Uterus (tissue), 4 donors: ENCODE measurements around the gene HOXD4. TPM values are rescaled to one million over a fixed set of nuclear protein-coding genes. Genes with fewer than 3 reads are reported as not detected.

ENCODE experiments used
- DNase-seq, 2 donors: peaks; one replicate each; pipeline ENCODE4 v3.0.0-alpha.2; 2019 to 2020
- H3K27ac ChIP-seq, 2 donors: fragments of 200-600 bp; sonication (generic); 1 replicate in 1 of 2; 2 replicates in 1 of 2; pipeline ENCODE4 v1.5.1; 2016 to 2018
- H3K27me3 ChIP-seq, 2 donors: fragments of 200-600 bp; sonication (generic); one replicate each; pipeline ENCODE4 v1.5.1; 2018 to 2019; ENCODE audit warnings: control low read depth in 1 of 2
- H3K36me3 ChIP-seq, 2 donors: fragments of 200-600 bp; sonication (generic); one replicate each; pipeline ENCODE4 v1.5.1; 2019; ENCODE audit warnings: control low read depth in 1 of 2
- H3K4me1 ChIP-seq, 2 donors: fragments of 200-600 bp; sonication (generic); one replicate each; pipeline ENCODE4 v1.5.1; 2018 to 2019; ENCODE audit warnings: control low read depth in 1 of 2
- H3K4me3 ChIP-seq, 2 donors: fragments of 200-600 bp; sonication (generic); 1 replicate in 1 of 2; 2 replicates in 1 of 2; pipeline ENCODE4 v1.5.1; 2018 to 2019; ENCODE audit warnings: mild to moderate bottlenecking in 1 of 2
- H3K9me3 ChIP-seq, 2 donors: fragments of 200-600 bp; sonication (generic); one replicate each; pipeline ENCODE4 v1.5.1; 2019; ENCODE audit warnings: control low read depth in 1 of 2
- POLR2A ChIP-seq, 2 donors: fragments of 450-650 bp; IDR thresholded peaks; one replicate each; pipeline ENCODE4 v1.6.1; 2016; ENCODE audit warnings: antibody characterized with exemption in 2 of 2, mild to moderate bottlenecking in 1 of 2, moderate library complexity in 1 of 2
- intact Hi-C: fragments of 100-400 bp; cut with DNase I; formaldehyde crosslinking; loops from one replicate; pipeline ENCODE4 v1.15.1; 2023; ENCODE audit warnings: low total_unique reads
- total RNA-seq, 4 donors: library from RNA; depleted of rRNA in 3 of 4; stranded (reverse); fragments of >200 nt in 3 of 4; gene quantifications; one replicate each; pipeline versions ENCODE4 v1.1.0 to v1.2.4, GENCODE V29; 2014 to 2023
- TF ChIP-seq, protein P1 (sequence below), 4 experiments: fragments of 200-600 bp in 2 of 4; fragments of 450-650 bp in 2 of 4; sonication (generic) in 2 of 4; IDR thresholded peaks; one replicate each; pipeline ENCODE4 v1.5.1; 2016 to 2019; ENCODE audit warnings: antibody characterized with exemption in 4 of 4, mild to moderate bottlenecking in 2 of 4, moderate library complexity in 1 of 4
- donor health status: DM: yes; HTN: yes; CAD: no.

HOXD4 gene
- total RNA-seq, 4 donors from 2014 or later = 6.8 to 41.6 (median 13.0) TPM

DNA sequence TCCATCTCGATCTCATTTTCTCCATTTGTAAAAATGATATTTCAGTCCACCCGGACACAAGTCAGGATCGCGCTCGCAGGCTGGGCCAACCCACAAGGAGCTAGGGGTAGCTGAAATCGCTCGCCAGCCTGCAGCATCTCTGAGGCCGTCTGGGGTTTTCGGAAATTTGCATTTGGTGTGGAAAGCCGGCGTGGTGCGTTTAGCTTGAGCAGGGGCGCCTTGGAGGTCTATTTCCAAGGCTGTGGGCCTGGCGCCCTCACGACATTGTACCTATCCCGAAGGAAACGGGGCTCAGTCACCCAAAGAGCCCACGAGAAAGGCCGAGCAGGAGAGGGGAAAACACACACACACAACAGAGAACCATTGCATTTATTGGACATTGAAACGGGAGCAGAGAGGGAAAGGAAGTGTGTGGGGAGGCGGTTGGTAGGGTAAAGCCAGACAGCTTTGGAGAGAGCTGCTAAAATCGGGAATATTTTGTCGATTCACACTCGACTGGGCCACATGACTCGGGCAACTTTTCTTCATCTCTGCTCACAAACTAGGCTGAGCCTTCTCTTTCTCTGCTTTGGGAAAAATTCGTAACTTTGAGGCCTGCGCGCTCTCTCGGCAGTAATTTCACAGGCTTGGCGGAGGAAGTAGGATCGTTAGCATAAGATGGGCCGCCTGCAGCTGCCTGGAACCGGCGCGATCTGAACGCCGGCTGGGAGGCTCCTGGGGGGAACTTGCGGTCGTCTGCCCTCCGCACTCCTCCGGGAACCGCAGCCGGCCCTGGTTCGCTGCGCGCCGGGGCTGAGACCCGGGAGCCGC is 23.0 kb upstream of the HOXD4 start:
- intact Hi-C loops = loop anchor here (5.0 to 10.0 kb wide), 3 partner anchors 509 to 1136 kb away; partner anchors contain the start of gene NFE2L2
- H3K27me3 ChIP-seq = no peaks in the 10 kb centered on the region
- H3K27ac ChIP-seq = peak overlapping the region; percentile 98 to 99
- no peaks in the 10 kb centered on the region for H3K4me1 ChIP-seq
- no peaks in the 10 kb centered on the region for H3K36me3 ChIP-seq
- TF ChIP-seq POLR2A (IDR thresholded peaks at IDR 0.05) = no peak
- TF ChIP-seq, protein P1, sequence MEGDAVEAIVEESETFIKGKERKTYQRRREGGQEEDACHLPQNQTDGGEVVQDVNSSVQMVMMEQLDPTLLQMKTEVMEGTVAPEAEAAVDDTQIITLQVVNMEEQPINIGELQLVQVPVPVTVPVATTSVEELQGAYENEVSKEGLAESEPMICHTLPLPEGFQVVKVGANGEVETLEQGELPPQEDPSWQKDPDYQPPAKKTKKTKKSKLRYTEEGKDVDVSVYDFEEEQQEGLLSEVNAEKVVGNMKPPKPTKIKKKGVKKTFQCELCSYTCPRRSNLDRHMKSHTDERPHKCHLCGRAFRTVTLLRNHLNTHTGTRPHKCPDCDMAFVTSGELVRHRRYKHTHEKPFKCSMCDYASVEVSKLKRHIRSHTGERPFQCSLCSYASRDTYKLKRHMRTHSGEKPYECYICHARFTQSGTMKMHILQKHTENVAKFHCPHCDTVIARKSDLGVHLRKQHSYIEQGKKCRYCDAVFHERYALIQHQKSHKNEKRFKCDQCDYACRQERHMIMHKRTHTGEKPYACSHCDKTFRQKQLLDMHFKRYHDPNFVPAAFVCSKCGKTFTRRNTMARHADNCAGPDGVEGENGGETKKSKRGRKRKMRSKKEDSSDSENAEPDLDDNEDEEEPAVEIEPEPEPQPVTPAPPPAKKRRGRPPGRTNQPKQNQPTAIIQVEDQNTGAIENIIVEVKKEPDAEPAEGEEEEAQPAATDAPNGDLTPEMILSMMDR (IDR thresholded peaks at IDR 0.05) = no peak
- DNase-seq = peak; percentile 48 to 53
- peak overlapping the region; percentile 62 to 78 for H3K4me3 ChIP-seq
- no peaks in the 10 kb centered on the region for H3K9me3 ChIP-seq

DNA sequence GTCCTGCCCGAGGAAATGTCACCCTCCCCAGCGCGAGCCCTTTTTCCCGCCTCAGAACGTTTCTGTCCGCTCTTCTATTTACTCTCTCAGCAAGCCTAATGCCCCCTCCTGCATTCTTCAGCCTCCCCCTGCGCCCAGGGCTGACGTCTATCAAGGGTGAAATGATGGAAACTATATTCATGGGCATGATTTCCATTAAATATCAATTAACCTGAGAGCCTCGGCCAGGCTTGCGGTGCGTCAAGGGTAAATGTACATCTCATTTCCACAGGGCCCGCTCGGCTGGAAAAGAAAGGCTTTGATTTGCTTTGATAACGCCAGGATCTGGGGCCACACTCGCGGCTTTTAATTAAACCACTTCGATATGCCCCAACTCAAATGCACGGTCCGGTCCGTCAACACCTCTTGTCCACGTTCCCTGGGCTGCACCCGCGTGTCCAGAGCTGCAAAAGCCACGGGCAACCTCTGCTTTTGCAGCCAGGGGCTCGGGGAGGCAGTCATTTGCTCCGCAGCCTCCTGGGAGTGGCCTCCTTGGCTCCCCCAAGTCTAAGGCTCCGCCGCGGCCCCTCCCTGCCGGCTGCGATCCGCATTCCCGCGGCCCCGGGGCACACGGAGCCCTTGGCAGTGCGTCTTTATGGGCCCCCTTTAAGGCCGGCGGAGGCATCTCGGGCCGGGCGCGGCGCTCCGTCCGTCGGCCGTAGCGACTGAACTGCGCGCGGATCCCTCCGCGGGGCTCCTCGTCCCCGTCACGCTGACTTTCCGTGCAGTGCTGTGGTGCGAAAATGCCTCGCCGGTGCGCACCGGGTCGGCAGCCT is 22.2 kb upstream of the HOXD4 start, which contains the start of gene HOXD8:
Gene HOXD8 (plus strand): TSS at position 724 of the 815 bp plus-strand sequence. CDS start 662 bp downstream, outside the sequence.
- DNase-seq = peak; percentile 88 to 91

DNA sequence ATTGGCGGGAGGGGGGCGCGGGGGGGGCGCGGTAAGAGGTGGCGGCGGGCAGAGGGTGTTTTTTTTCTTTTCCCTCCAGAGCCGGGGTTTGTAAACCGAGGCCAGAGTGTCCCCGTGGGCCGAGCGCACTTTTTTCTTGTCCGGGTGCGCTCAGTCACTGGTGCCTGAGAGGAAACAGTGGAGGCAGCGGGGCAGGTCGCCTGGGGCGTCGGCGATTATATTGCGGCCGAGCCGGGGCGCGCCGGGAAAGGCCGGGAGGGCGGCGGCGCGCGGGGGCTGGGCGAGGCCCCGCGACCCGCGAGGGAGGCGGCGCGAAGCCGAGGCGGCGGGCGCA is 21.6 kb upstream of the HOXD4 start:
- TF ChIP-seq, protein P1 (IDR thresholded peaks at IDR 0.05) = no peak
- TF ChIP-seq POLR2A (IDR thresholded peaks at IDR 0.05) = peak in 1 of 2 donors; percentile 7
- intact Hi-C loops = loop anchor here (5.0 to 10.0 kb wide), 3 partner anchors 508 to 1135 kb away; partner anchors contain the start of gene NFE2L2
- DNase-seq = no peak
- no peaks in the 10 kb centered on the region for H3K9me3 ChIP-seq
- H3K27me3 ChIP-seq = no peaks in the 10 kb centered on the region
- H3K27ac ChIP-seq = peak overlapping the region; percentile 98 to 99
- H3K4me3 ChIP-seq = peak overlapping the region; percentile 62 to 78
- no peaks in the 10 kb centered on the region for H3K36me3 ChIP-seq
- peaks cover 0 to 9% of the 10 kb centered on the region in 2 donors for H3K4me1 ChIP-seq

More for the DNA sequence above, 22.2 kb upstream of the HOXD4 start, which contains the start of gene HOXD8:
- Histone ChIP-seq H3K9me3 (no peaks in the 10 kb centered on the region), H3K27me3 (no peaks in the 10 kb centered on the region), H3K36me3 (no peaks in the 10 kb centered on the region), H3K4me3 (peak within 1 kb of the TSS; percentile 62 to 78), H3K4me1 (peaks cover 0 to 3% of the 10 kb centered on the region in 2 donors), H3K27ac (peak within 1 kb of the TSS; percentile 98 to 99)
- intact Hi-C loops = loop anchor here (5.0 to 10.0 kb wide), 3 partner anchors 508 to 1136 kb away; partner anchors contain the start of gene NFE2L2
- peak; percentile 70 to 80 for TF ChIP-seq POLR2A (IDR thresholded peaks at IDR 0.05)
- TF ChIP-seq, protein P1 (IDR thresholded peaks at IDR 0.05) = no peak

DNA sequence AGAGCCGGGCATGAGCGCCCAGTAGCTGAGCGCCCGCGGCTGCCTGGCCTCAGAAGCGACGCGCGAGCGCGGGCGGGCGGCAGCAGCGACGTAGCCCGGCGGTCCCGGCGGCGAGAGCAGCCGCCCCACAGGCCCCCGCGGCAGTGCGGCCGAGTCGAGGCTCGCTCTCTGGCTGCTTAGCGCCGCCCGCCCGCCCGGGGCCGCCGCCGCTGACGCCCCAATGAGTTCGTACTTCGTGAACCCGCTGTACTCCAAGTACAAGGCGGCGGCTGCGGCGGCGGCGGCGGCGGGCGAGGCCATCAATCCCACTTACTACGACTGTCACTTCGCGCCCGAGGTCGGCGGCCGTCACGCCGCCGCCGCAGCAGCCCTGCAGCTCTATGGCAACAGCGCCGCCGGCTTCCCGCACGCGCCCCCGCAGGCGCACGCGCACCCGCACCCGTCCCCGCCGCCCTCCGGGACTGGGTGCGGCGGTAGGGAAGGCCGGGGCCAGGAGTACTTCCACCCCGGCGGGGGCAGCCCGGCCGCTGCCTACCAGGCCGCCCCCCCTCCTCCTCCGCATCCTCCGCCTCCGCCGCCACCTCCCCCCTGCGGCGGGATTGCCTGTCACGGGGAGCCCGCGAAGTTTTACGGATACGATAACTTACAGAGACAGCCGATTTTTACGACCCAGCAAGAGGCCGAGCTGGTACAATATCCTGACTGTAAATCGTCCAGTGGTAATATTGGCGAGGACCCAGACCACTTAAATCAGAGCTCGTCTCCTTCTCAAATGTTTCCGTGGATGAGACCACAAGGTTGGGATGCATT is 21.0 kb upstream of the HOXD4 start:
- intact Hi-C loops = no loop called here

More for the DNA sequence above, 21.0 kb upstream of the HOXD4 start:
- Histone ChIP-seq H3K36me3 (no peaks in the 10 kb centered on the region), H3K4me1 (peaks cover 0 to 15% of the 10 kb centered on the region in 2 donors), H3K9me3 (no peaks in the 10 kb centered on the region), H3K27ac (peak overlapping the region; percentile 98 to 99), H3K4me3 (peak overlapping the region; percentile 62 to 78), H3K27me3 (no peaks in the 10 kb centered on the region)
- TF ChIP-seq POLR2A (IDR thresholded peaks at IDR 0.05) = peak; percentile 20 to 65
- TF ChIP-seq, protein P1 (IDR thresholded peaks at IDR 0.05) = peak in 1 of 4 experiments; percentile 13
- DNase-seq = peak; percentile 85 to 92
